SU-DHL-6 (cell line): ENCODE data around the gene SOS1.

Source experiments
- H2AFZ ChIP-seq: fragments of 200-600 bp; sonication (generic); 2 replicates; pipeline ENCODE4 v1.6.1; 2014; ENCODE audit warnings: low read depth, mild to moderate bottlenecking, moderate library complexity, mixed read lengths, antibody characterized with exemption, low read length; ENCODE audit not compliant: severe bottlenecking
- H3F3A ChIP-seq: fragments of 200-600 bp; shearing (Covaris generic); 2 replicates; pipeline ENCODE4 v1.6.0; 2016; ENCODE audit warnings: antibody characterized with exemption, mild to moderate bottlenecking; ENCODE audit not compliant: insufficient read depth
- H3K27ac ChIP-seq: fragments of 200-600 bp; sonication (generic); 2 replicates; pipeline ENCODE4 v1.5.1; 2016; ENCODE audit warnings: low read depth, mild to moderate bottlenecking, low read length, moderate library complexity, mixed read lengths
- H3K27me3 ChIP-seq: fragments of 200-600 bp; sonication (generic), shearing (Covaris generic); 2 replicates; pipeline ENCODE4 v1.6.0; 2014; ENCODE audit warnings: mild to moderate bottlenecking, low read length
- H3K36me3 ChIP-seq: fragments of 200-600 bp; sonication (generic); 2 replicates; pipeline ENCODE4 v1.6.1; 2014; ENCODE audit warnings: mild to moderate bottlenecking, low read length, mixed read lengths
- H3K4me2 ChIP-seq: fragments of 300-600, 200-600 bp; shearing (Covaris generic), sonication (generic); 2 replicates; pipeline ENCODE4 v1.6.0; 2014; ENCODE audit warnings: low read length, low read depth, mild to moderate bottlenecking; ENCODE audit not compliant: poor library complexity, severe bottlenecking
- H3K4me3 ChIP-seq: fragments of 200-600 bp; sonication (generic); 2 replicates; pipeline ENCODE4 v1.5.1; 2014; ENCODE audit warnings: antibody characterized with exemption, low read length, mild to moderate bottlenecking, mixed read lengths; ENCODE audit not compliant: insufficient read depth, poor library complexity, severe bottlenecking
- H3K79me2 ChIP-seq: fragments of 200-600 bp; sonication (generic); 2 replicates; pipeline ENCODE4 v1.6.1; 2014; ENCODE audit warnings: mild to moderate bottlenecking, low read length, moderate library complexity; ENCODE audit not compliant: insufficient read depth
- H3K9ac ChIP-seq: fragments of 200-600 bp; sonication (generic); 2 replicates; pipeline ENCODE4 v1.7.0; 2014; ENCODE audit warnings: mild to moderate bottlenecking, low read length
- H3K9me2 ChIP-seq: fragments of 200-600 bp; sonication (generic); replicated peaks from 2 replicates; pipeline ENCODE4 v1.6.1; 2014; ENCODE audit warnings: low read length; ENCODE audit not compliant: insufficient read depth
- H3K9me3 ChIP-seq: fragments of 200-600 bp; sonication (generic); 2 replicates; pipeline ENCODE4 v1.6.1; 2014; ENCODE audit warnings: low read length, mixed read lengths; ENCODE audit not compliant: insufficient read depth
- H4K20me1 ChIP-seq: fragments of 200-600 bp; sonication (generic); 2 replicates; pipeline ENCODE4 v1.6.1; 2014; ENCODE audit warnings: low read depth, mild to moderate bottlenecking, antibody characterized with exemption, low read length, moderate library complexity, mixed read lengths
- EZH2phosphoT487 ChIP-seq: fragments of 200-600 bp; sonication (generic), shearing (Covaris generic); conservative IDR thresholded peaks from 2 replicates; pipeline ENCODE4 v1.6.1; 2018; ENCODE audit warnings: mild to moderate bottlenecking, antibody characterized with exemption, low read length, moderate library complexity, mixed read lengths
- TF ChIP-seq, protein P1 (sequence below): fragments of 200-600 bp; sonication (generic); IDR thresholded peaks from one replicate; pipeline ENCODE4 v1.5.1; 2017; ENCODE audit warnings: antibody characterized with exemption, mild to moderate bottlenecking, low read length, moderate library complexity; ENCODE audit not compliant: insufficient read depth, poor library complexity, severe bottlenecking

Gene SOS1

DNA sequence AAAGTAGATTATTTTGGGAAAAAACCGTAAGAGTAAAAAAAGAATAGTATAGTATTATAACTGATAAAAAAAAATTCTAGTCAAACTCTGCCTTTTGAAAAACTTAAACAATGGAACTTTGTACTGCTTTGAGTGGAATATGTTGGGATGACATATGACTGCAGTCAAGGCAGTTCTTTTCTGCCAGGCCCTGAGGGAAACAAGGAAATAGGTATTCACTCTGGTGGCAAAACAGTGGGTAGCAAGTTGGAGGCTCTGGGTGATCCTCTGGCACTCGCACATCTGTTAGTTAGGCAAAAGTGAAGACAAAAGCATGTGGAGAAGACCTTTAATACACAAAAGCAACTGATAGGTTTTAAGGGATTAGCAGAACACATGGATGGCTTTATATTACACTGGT lies 129.0 kb downstream of the SOS1 start:
- Histone ChIP-seq H3K27me3 (no peaks in the 10 kb centered on the region), H3F3A (no peaks in the 10 kb centered on the region), H3K79me2 (no peaks in the 10 kb centered on the region), H3K4me2 (no peak overlapping the region), H3K27ac (no peak overlapping the region), H2AFZ (no peak overlapping the region), H3K9ac (no peak overlapping the region), H3K36me3 (peaks cover 41% of the 10 kb centered on the region; the same call in 1 of the 2 replicates), H3K9me3 (no peaks in the 10 kb centered on the region), H3K4me3 (no peak overlapping the region), H4K20me1 (no peaks in the 10 kb centered on the region), H3K9me2 (no peaks in the 10 kb centered on the region)
- no peak for TF ChIP-seq EZH2phosphoT487
- TF ChIP-seq, protein P1, sequence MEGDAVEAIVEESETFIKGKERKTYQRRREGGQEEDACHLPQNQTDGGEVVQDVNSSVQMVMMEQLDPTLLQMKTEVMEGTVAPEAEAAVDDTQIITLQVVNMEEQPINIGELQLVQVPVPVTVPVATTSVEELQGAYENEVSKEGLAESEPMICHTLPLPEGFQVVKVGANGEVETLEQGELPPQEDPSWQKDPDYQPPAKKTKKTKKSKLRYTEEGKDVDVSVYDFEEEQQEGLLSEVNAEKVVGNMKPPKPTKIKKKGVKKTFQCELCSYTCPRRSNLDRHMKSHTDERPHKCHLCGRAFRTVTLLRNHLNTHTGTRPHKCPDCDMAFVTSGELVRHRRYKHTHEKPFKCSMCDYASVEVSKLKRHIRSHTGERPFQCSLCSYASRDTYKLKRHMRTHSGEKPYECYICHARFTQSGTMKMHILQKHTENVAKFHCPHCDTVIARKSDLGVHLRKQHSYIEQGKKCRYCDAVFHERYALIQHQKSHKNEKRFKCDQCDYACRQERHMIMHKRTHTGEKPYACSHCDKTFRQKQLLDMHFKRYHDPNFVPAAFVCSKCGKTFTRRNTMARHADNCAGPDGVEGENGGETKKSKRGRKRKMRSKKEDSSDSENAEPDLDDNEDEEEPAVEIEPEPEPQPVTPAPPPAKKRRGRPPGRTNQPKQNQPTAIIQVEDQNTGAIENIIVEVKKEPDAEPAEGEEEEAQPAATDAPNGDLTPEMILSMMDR = no peak

DNA sequence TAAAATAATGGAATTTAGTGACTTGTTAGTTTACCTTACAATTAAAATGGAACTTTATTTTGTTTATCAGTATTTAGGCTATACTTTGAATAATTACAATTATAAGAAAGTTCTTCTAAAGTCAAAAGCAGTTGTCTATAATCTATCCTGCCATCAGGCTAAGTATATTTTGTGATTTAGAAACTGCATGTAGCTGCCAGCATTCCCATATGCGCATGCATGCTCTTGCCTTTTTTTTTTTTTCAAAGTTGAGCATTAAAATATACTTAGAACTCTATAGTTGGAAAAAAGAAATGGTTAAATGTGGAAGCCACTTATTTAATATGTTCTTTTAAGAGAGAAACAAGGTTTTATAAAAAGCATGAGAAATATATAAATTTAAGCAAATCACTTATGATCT lies 132.1 kb downstream of the SOS1 start:
- Histone ChIP-seq H3K27ac (no peak overlapping the region), H3K27me3 (no peaks in the 10 kb centered on the region), H3K9me3 (no peaks in the 10 kb centered on the region), H3K36me3 (peaks cover 29% of the 10 kb centered on the region; the same call in 1 of the 2 replicates), H3K9ac (no peak overlapping the region), H2AFZ (no peak overlapping the region), H4K20me1 (no peaks in the 10 kb centered on the region), H3F3A (no peaks in the 10 kb centered on the region), H3K79me2 (no peaks in the 10 kb centered on the region), H3K4me2 (no peak overlapping the region), H3K9me2 (no peaks in the 10 kb centered on the region), H3K4me3 (no peak overlapping the region)
- TF ChIP-seq, protein P1 = no peak
- no peak for TF ChIP-seq EZH2phosphoT487

DNA sequence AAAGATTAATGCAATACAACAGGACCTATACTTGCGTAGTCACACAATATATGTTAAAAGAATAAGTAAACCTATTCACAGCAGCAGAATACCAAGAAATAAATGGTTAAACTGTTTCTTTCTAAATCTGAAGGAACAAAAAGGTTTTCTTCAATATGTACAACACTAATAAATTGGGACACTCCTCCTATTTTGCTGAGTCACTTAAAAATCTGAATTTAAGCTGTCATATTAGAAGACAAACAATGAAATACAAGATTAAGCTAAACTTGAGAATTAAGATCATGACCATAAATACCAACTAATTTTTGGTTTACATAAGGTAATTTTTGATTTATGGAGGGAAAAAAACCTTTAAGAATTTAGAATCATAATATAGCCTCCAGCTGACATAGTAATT lies 138.4 kb downstream of the SOS1 start:
- Histone ChIP-seq H3K27ac (no peak overlapping the region), H3K27me3 (no peaks in the 10 kb centered on the region), H3K4me2 (no peak overlapping the region), H3K9me3 (no peaks in the 10 kb centered on the region), H3K9ac (no peak overlapping the region), H3K36me3 (peaks cover 13% of the 10 kb centered on the region; the same call in 1 of the 2 replicates), H4K20me1 (no peaks in the 10 kb centered on the region), H3F3A (no peaks in the 10 kb centered on the region), H3K4me3 (no peak overlapping the region), H2AFZ (no peak overlapping the region), H3K79me2 (no peaks in the 10 kb centered on the region), H3K9me2 (no peaks in the 10 kb centered on the region)
- TF ChIP-seq, protein P1 = no peak
- no peak for TF ChIP-seq EZH2phosphoT487
